Measurements from ENCODE around the gene IL3.

- TF ChIP-seq CTCF (IDR thresholded peaks at IDR 0.05) (no peak), POLR2AphosphoS5 (IDR thresholded peaks at IDR 0.05) (no peak)
These were observed 16.5 kb downstream of the IL3 start for GRCh38 chr5:132076983-132077382.
